ENCODE data around the gene EGLN2. TPM values are rescaled to one million over a fixed set of nuclear protein-coding genes. Genes with fewer than 3 reads are reported as not detected.
"Not testable (repeated sequence)": the region's sequence is repeated elsewhere in the genome, so short reads cannot be mapped to it uniquely, and the experiment has no call there.

Gene EGLN2
- total RNA-seq, 1 experiment from 2014 or later: 58.6 TPM

GRCh38 chr19:40831502-40832430 lies 32.8 kb downstream of the EGLN2 start:
- Histone ChIP-seq H3K9me2 (ENCODE audit: insufficient read depth) (no peaks in the 10 kb centered on the region), H4K20me1 (ENCODE audit: insufficient read depth) (no peaks in the 10 kb centered on the region), H3K79me2 (ENCODE audit: insufficient read depth, low read length) (no peaks in the 10 kb centered on the region), H3K9ac (ENCODE audit: low read length) (no peak overlapping the region), H3K4me1 (ENCODE audit: control insufficient read depth in 1 of 2, insufficient read depth in 2 of 2, low read length in 2 of 2) (peaks cover 12 to 13% of the 10 kb centered on the region in 2 experiments), H3K27me3 (ENCODE audit: insufficient read depth, low read length) (0 out of 2 replicates have a peak, but pooled peaks cover under 1% of the 10 kb centered on the region), H3K4me2 (ENCODE audit: low read length) (peak overlapping the region; percentile 47), H3K9me3 (ENCODE audit: control insufficient read depth in 1 of 2, insufficient read depth in 1 of 2, low read depth in 1 of 2, low read length in 2 of 2) (no peaks in the 10 kb centered on the region), H3K36me3 (ENCODE audit: control insufficient read depth in 1 of 2, insufficient read depth in 2 of 2, low read length in 2 of 2) (no peaks in the 10 kb centered on the region), H3K4me3 (replicated peaks in 1 of 2; ENCODE audit: low read depth in 1 of 2, low read length in 2 of 2) (no peak overlapping the region), H2AFZ (ENCODE audit: low read depth, low read length, poor library complexity, severe bottlenecking) (no peak overlapping the region), H3K27ac (ENCODE audit: low read depth, low read length) (no peak overlapping the region)
- RAD21 ChIA-PET (ENCODE audit: low non-redundant PET in 1 of 2, low total read pairs in 2 of 2, uncharacterized antibody in 2 of 2, unreplicated experiment in 2 of 2): no interaction called here
- intact Hi-C loops (cut with micrococcal nuclease): no loop called here
- CTCF ChIA-PET: interaction anchor here (1.7 kb wide), 1 partner anchor 13 kb away, joined by 6 read pairs; no protein-coding TSS in a partner anchor
- DNase-seq (ENCODE audit: low read depth, low spot score) (no peak), ATAC-seq (peak; percentile 58)
- POLR2A ChIA-PET: no interaction called here
- TF ChIP-seq TCF7L2 (IDR thresholded peaks at IDR 0.05; ENCODE audit: borderline replicate concordance, extremely low read depth, insufficient read depth, insufficient read length): peak; percentile 70
- 0 out of 2 replicates have a peak, but pooled peaks have one; percentile 16 for TF ChIP-seq FOSL1 (IDR thresholded peaks at IDR 0.05; ENCODE audit: low read depth)
- TF ChIP-seq SP1 (IDR thresholded peaks at IDR 0.05; ENCODE audit: low read depth): peak; percentile 42
- 0 out of 2 replicates have a peak, but pooled peaks have one; percentile 45 for TF ChIP-seq CBX3 (IDR thresholded peaks at IDR 0.05; ENCODE audit: low read depth)
- TF ChIP-seq CTCF (IDR thresholded peaks at IDR 0.05 in 2 of 3, conservative IDR thresholded peaks at IDR 0.05 in 1 of 3; ENCODE audit: borderline replicate concordance in 1 of 3, insufficient read depth in 1 of 3, low read depth in 2 of 3, low read length in 2 of 3): no peak
- no peak for TF ChIP-seq ATF3 (IDR thresholded peaks at IDR 0.05)
- TF ChIP-seq EGR1 (IDR thresholded peaks at IDR 0.05; ENCODE audit: low read depth): no peak
- peak; percentile 85 for TF ChIP-seq CEBPB (IDR thresholded peaks at IDR 0.05; ENCODE audit: low read depth)
- peak; percentile 56 for TF ChIP-seq MAX (IDR thresholded peaks at IDR 0.05)
- TF ChIP-seq ZFX (IDR thresholded peaks at IDR 0.05): no peak
- no peak for TF ChIP-seq ZNF274 (IDR thresholded peaks at IDR 0.05; ENCODE audit: low read depth, low read length)
- BruUV-seq (replicated peaks): no TSS peak

GRCh38 chr19:40832431-40832790 lies 33.4 kb downstream of the EGLN2 start:
- ATAC-seq; BruUV-seq (replicated peaks); POLR2A ChIA-PET; RAD21 ChIA-PET (ENCODE audit: low non-redundant PET in 1 of 2, low total read pairs in 2 of 2, uncharacterized antibody in 2 of 2, unreplicated experiment in 2 of 2); H3K27me3 ChIP-seq (ENCODE audit: insufficient read depth, low read length); H3K79me2 ChIP-seq (ENCODE audit: insufficient read depth, low read length); H2AFZ ChIP-seq (ENCODE audit: low read depth, low read length, poor library complexity, severe bottlenecking); H4K20me1 ChIP-seq (ENCODE audit: insufficient read depth); H3K9me2 ChIP-seq (ENCODE audit: insufficient read depth); H3K36me3 ChIP-seq (ENCODE audit: control insufficient read depth in 1 of 2, insufficient read depth in 2 of 2, low read length in 2 of 2); intact Hi-C loops (cut with micrococcal nuclease); H3K9me3 ChIP-seq (ENCODE audit: control insufficient read depth in 1 of 2, insufficient read depth in 1 of 2, low read depth in 1 of 2, low read length in 2 of 2); H3K9ac ChIP-seq (ENCODE audit: low read length); DNase-seq (ENCODE audit: low read depth, low spot score); H3K4me3 ChIP-seq (replicated peaks in 1 of 2; ENCODE audit: low read depth in 1 of 2, low read length in 2 of 2); H3K27ac ChIP-seq (ENCODE audit: low read depth, low read length): not testable (repeated sequence)
- CTCF ChIA-PET: interaction anchor here (1.7 kb wide), 1 partner anchor 13 kb away, joined by 6 read pairs; no protein-coding TSS in a partner anchor
- Histone ChIP-seq H3K4me2 (ENCODE audit: low read length) (peak overlapping the region; percentile 47; the same call in 1 of the 2 replicates), H3K4me1 (ENCODE audit: control insufficient read depth in 1 of 2, insufficient read depth in 2 of 2, low read length in 2 of 2) (peaks cover 12 to 13% of the 10 kb centered on the region in 2 experiments)

Data from HCT116 (cell line).